HUES6 (cell line): ENCODE measurements around the gene TFB1M.

Experiments used
- H3K27ac ChIP-seq: 2 replicates; pipeline ENCODE4 v1.7.0; 2013; ENCODE audit warnings: low read depth, mild to moderate bottlenecking, low read length, inconsistent platforms
- H3K27me3 ChIP-seq: 2 replicates; pipeline ENCODE4 v1.6.1; 2013; ENCODE audit warnings: low read length; ENCODE audit not compliant: control insufficient read depth, insufficient read depth
- H3K36me3 ChIP-seq: 2 replicates; pipeline ENCODE4 v1.6.1; 2013; ENCODE audit warnings: low read length; ENCODE audit not compliant: control insufficient read depth, insufficient read depth
- H3K4me1 ChIP-seq: 2 replicates; pipeline ENCODE4 v1.6.1; 2013; ENCODE audit warnings: low read length; ENCODE audit not compliant: control insufficient read depth, insufficient read depth
- H3K4me3 ChIP-seq: 2 replicates; pipeline ENCODE4 v1.5.1; 2013; ENCODE audit warnings: low read depth, low read length
- H3K9ac ChIP-seq: one replicate; pipeline ENCODE4 v1.6.1; 2013; ENCODE audit warnings: mild to moderate bottlenecking, low read length
- H3K9me3 ChIP-seq: 2 replicates; pipeline ENCODE4 v1.6.1; 2013; ENCODE audit warnings: low read depth, low read length; ENCODE audit not compliant: control insufficient read depth, insufficient read depth

The TFB1M gene

DNA sequence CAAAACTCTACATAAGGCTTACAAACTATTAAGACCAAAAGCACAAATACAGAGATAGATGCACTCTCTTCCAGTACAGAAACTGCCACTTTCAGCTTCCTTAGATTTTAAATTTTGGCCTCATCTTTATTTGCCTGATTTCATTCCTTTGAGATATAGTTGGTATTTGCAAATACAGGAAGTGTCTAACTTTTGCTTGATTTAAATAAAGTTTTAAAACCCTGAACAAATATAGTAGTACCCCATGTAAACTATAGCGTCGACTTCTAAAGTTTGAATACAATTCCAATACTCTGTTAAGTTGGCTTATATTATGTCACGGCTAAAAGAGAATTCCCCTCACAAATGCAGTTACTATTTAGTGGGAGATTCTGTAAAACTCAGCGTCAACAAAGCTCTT is 51.6 kb downstream of the TFB1M start:
- Histone ChIP-seq H3K4me3 (no peak overlapping the region), H3K9ac (no peak overlapping the region), H3K9me3 (no peaks in the 10 kb centered on the region), H3K27me3 (no peaks in the 10 kb centered on the region), H3K27ac (no peak overlapping the region), H3K4me1 (peaks cover 33% of the 10 kb centered on the region), H3K36me3 (peaks cover 37% of the 10 kb centered on the region)

DNA sequence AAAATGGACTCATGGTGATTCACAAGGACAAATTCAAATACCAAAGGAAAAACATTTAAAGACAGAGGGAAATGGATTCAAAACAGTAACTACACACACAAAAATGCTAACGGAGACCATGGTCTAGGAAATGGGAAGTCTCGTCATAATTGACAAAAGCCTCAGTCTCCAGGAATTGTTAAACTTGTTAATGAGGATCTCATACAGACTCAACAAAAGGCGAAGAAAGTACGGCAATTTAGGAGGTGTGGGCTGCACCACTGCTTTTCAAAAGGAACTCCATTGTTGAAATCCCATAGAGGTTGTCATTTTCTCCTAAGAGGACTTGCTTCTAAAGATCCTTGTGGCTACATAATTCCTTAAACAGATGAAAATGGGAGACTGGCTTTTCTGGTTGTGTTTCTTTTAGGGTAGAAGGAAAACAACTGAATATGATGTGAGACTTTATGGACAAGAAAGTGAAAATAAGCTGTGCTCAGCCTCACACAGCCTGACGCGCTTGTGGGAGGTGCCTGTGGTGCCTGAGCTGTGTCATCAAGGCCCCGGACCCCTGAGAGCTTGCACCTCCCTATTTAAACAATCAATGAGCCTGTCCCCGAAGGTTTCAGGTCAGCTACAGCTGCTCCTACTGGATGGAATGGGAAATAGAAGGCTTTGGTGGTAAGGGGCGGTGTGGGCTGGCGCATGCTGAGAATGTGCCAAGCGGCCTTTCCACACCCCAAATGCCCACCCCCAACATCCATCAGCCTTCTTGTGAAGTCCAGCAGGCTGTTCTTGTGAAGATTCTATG is 53.0 kb downstream of the TFB1M start:
- Histone ChIP-seq H3K9ac (no peak overlapping the region), H3K4me3 (no peak overlapping the region), H3K4me1 (peaks cover 33% of the 10 kb centered on the region), H3K9me3 (no peaks in the 10 kb centered on the region), H3K27ac (no peak overlapping the region), H3K36me3 (peaks cover 41% of the 10 kb centered on the region), H3K27me3 (no peaks in the 10 kb centered on the region)

GRCh38 chr6:155260686-155261085 is 53.6 kb downstream of the TFB1M start:
- no peaks in the 10 kb centered on the region for H3K9me3 ChIP-seq
- H3K27ac ChIP-seq: no peak overlapping the region
- no peak overlapping the region for H3K9ac ChIP-seq
- H3K4me1 ChIP-seq: peaks cover 33% of the 10 kb centered on the region
- H3K4me3 ChIP-seq: no peak overlapping the region
- no peaks in the 10 kb centered on the region for H3K27me3 ChIP-seq
- H3K36me3 ChIP-seq: peaks cover 46% of the 10 kb centered on the region

DNA sequence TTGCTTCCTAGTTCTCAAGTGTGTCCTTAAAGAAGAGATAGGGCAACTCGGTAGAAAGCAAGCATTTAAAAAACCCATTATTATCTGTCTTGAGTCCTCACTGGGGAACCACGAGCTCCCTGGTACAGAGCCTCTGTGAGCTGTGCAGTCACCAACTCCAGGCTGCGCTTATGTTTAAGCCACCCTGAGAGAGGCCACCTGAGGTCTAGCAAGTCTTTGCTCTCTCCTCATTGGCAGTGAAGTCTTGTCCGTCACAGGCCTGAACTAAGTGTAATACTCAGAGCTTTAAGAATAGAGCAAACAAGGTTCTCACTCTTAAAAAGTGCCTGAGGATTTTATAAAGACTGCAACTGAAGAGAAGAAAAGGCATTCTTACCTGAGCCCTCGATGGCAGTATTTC is 54.4 kb downstream of the TFB1M start:
- H3K9ac ChIP-seq: no peak overlapping the region
- H3K27ac ChIP-seq: no peak overlapping the region
- H3K27me3 ChIP-seq: no peaks in the 10 kb centered on the region
- H3K36me3 ChIP-seq: peaks cover 53% of the 10 kb centered on the region
- H3K4me1 ChIP-seq: peaks cover 28% of the 10 kb centered on the region
- H3K9me3 ChIP-seq: no peaks in the 10 kb centered on the region
- no peak overlapping the region for H3K4me3 ChIP-seq

DNA sequence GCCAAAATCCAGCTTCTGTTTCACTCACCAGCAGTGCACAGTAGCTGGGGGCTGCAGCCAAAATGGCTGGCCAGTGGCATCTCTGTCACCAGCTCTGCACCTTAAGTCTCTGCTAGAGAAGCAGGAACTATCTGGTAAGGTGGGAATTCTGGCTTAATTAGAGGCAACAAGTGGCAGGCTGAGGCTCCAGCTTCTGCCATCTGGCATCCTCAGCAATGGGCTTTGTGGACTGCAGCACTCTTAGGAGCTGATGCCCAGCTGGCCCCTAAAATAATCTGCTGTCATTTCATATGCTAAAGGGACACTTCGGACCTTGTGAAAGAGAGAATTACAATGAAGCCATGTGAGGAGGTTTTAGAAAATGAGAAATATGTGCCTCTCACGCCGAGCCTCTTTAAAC is 55.1 kb downstream of the TFB1M start:
- Histone ChIP-seq H3K4me1 (peaks cover 27% of the 10 kb centered on the region), H3K9ac (no peak overlapping the region), H3K36me3 (peaks cover 60% of the 10 kb centered on the region), H3K9me3 (no peaks in the 10 kb centered on the region), H3K4me3 (no peak overlapping the region), H3K27me3 (no peaks in the 10 kb centered on the region), H3K27ac (no peak overlapping the region)

- H3K36me3 ChIP-seq: peaks cover 66% of the 10 kb centered on the region
- H3K27ac ChIP-seq: no peak overlapping the region
- H3K4me3 ChIP-seq: no peak overlapping the region
- H3K4me1 ChIP-seq: peaks cover 33% of the 10 kb centered on the region
- H3K9me3 ChIP-seq: no peaks in the 10 kb centered on the region
- no peaks in the 10 kb centered on the region for H3K27me3 ChIP-seq
- no peak overlapping the region for H3K9ac ChIP-seq
Measured at GRCh38 chr6:155257796-155258195, 56.5 kb downstream of the TFB1M start.

DNA sequence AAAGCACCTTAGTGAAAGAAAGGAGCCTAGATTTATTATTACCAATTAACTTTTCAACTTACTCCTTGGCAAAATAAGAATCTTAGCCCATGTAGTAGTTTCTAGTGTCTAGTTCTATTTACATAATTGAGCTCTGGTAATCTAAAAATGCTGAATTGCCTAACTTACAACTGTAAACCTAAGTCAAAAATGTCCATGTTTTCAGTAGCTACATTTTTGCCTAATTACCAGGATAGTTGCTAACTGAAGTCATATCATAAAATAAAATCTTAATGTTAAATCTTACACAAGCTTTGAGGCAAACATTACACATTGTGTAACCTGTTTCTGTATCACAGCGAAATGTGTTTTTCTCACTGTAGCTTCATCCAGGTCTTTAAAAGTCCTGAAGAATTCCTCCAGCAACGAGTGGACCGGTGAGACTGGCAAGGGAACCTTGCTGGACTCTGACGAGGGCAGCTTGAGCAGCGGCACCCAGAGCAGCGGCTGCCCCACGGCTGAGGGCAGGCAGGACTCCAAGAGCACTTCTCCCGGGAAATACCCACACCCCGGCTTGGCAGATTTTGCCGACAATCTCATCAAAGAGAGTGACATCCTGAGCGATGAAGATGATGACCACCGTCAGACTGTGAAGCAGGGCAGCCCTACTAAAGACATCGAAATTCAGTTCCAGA is 58.0 kb downstream of the TFB1M start:
- H3K9me3 ChIP-seq: no peaks in the 10 kb centered on the region
- peaks cover 26% of the 10 kb centered on the region for H3K4me1 ChIP-seq
- H3K9ac ChIP-seq: no peak overlapping the region
- H3K27ac ChIP-seq: no peak overlapping the region
- peaks cover 78% of the 10 kb centered on the region for H3K36me3 ChIP-seq
- H3K27me3 ChIP-seq: no peaks in the 10 kb centered on the region
- no peak overlapping the region for H3K4me3 ChIP-seq

DNA sequence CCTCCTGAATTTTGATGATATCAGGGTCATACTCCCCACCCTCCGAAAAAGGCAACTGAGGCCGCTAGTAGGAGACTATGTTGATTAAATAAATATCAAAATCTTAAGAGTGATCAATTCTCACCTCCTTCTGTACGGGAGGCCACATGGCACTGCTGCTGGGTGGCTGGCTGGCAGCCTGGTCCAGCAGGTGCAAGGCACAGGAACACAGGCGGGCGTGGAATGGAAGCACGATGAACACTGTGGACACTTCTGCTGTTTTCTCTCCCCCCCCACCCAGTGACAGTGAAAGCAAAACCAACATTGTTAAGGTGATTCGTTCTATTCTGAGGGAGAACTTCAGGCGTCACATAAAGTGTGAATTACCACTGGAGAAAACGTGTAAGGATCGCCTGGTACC is 60.1 kb downstream of the TFB1M start:
- no peak overlapping the region for H3K9ac ChIP-seq
- peaks cover 83% of the 10 kb centered on the region for H3K36me3 ChIP-seq
- H3K9me3 ChIP-seq: no peaks in the 10 kb centered on the region
- no peak overlapping the region for H3K4me3 ChIP-seq
- peaks cover 24% of the 10 kb centered on the region for H3K4me1 ChIP-seq
- no peaks in the 10 kb centered on the region for H3K27me3 ChIP-seq
- peak overlapping the region; percentile 90 for H3K27ac ChIP-seq

DNA sequence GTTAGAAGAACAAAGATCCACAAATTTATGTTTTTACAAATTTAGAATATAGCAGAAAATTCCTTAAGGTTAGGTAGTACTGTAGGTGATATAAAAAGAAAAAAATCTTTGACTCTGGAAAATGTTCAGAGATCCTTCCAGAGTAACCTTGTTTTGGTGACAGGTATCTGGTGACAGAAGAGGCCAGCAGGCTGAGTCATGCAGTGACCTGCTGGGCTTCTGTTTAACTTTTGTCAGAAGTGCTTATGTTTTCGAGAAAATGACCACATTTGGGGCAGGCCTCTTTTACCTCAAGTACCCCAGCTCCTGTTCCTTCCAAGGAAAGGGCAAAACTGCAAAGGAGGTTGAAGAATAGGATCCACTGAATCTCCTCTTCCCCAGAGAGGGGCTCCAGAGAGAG is 60.9 kb downstream of the TFB1M start:
- H3K9me3 ChIP-seq: no peaks in the 10 kb centered on the region
- H3K36me3 ChIP-seq: peaks cover 75% of the 10 kb centered on the region
- H3K4me3 ChIP-seq: no peak overlapping the region
- H3K9ac ChIP-seq: no peak overlapping the region
- no peaks in the 10 kb centered on the region for H3K27me3 ChIP-seq
- H3K4me1 ChIP-seq: peaks cover 24% of the 10 kb centered on the region
- peak overlapping the region; percentile 90 for H3K27ac ChIP-seq

GRCh38 chr6:155252581-155252980 is 61.7 kb downstream of the TFB1M start:
- Histone ChIP-seq H3K27me3 (no peaks in the 10 kb centered on the region), H3K4me1 (peaks cover 28% of the 10 kb centered on the region), H3K9me3 (no peaks in the 10 kb centered on the region), H3K4me3 (no peak overlapping the region), H3K9ac (no peak overlapping the region), H3K36me3 (peaks cover 70% of the 10 kb centered on the region), H3K27ac (peak overlapping the region; percentile 90)

- Histone ChIP-seq H3K36me3 (peaks cover 60% of the 10 kb centered on the region), H3K4me1 (peaks cover 28% of the 10 kb centered on the region), H3K9ac (no peak overlapping the region), H3K4me3 (no peak overlapping the region), H3K27me3 (no peaks in the 10 kb centered on the region), H3K9me3 (no peaks in the 10 kb centered on the region), H3K27ac (no peak overlapping the region)
Measured at GRCh38 chr6:155250701-155251381, 63.4 kb downstream of the TFB1M start.
